ENCODE results near the gene SEL1L.

Gene SEL1L

GRCh38 chr14:81441626-81442134 lies 92.0 kb downstream of the SEL1L start:
- H3K27ac ChIP-seq (ENCODE audit: extremely low read depth, low read depth, low read length) = no peak overlapping the region
- ChIA-PET POLR2A (no interaction called here), CTCF (interaction anchor here (0.6 to 1.0 kb wide), 2 partner anchors 11 to 254 kb away, joined by 3 to 4 read pairs; no protein-coding TSS in a partner anchor)
- no peaks in the 10 kb centered on the region for H3K36me3 ChIP-seq (ENCODE audit: control insufficient read depth in 2 of 2, insufficient read depth in 1 of 2, low read length in 2 of 2)
- H3K4me3 ChIP-seq (ENCODE audit: low read depth, low read length) = no peak overlapping the region
- H3K4me1 ChIP-seq (ENCODE audit: control insufficient read depth, insufficient read depth, low read length) = peaks cover 3% of the 10 kb centered on the region
- H3K9me3 ChIP-seq (ENCODE audit: control insufficient read depth, insufficient read depth, low read depth, low read length) = no peaks in the 10 kb centered on the region
- TF ChIP-seq ZNF155 (tag by site-specific recombination; IDR thresholded peaks at IDR 0.05) = no peak
- TF ChIP-seq ZNF660 (tag by site-specific recombination; IDR thresholded peaks at IDR 0.05) = no peak
- TF ChIP-seq ZBTB44 (tag by site-specific recombination; IDR thresholded peaks at IDR 0.05) = no peak
- no peak for TF ChIP-seq SP2 (tag by site-specific recombination; IDR thresholded peaks at IDR 0.05)
- TF ChIP-seq ZNF580 (tag by site-specific recombination; IDR thresholded peaks at IDR 0.05) = no peak
- no peak for TF ChIP-seq ZNF571 (tag by site-specific recombination; IDR thresholded peaks at IDR 0.05)
- no peak for TF ChIP-seq WT1 (tag by site-specific recombination; IDR thresholded peaks at IDR 0.05)
- TF ChIP-seq REPIN1 (tag by site-specific recombination; IDR thresholded peaks at IDR 0.05; ENCODE audit: low read depth) = no peak
- no peak for TF ChIP-seq ZNF596 (tag by site-specific recombination; IDR thresholded peaks at IDR 0.05)
- no peak for TF ChIP-seq ZNF658 (tag by site-specific recombination; IDR thresholded peaks at IDR 0.05)
- no peak for TF ChIP-seq ZNF248 (tag by site-specific recombination; IDR thresholded peaks at IDR 0.05)
- no peak for TF ChIP-seq ZNF112 (tag by site-specific recombination; IDR thresholded peaks at IDR 0.05)

- peaks cover 6% of the 10 kb centered on the region for H3K4me1 ChIP-seq (ENCODE audit: control insufficient read depth, insufficient read depth, low read length)
- POLR2A ChIA-PET = no interaction called here
- H3K27ac ChIP-seq (ENCODE audit: extremely low read depth, low read depth, low read length) = no peak overlapping the region
- no peaks in the 10 kb centered on the region for H3K36me3 ChIP-seq (ENCODE audit: control insufficient read depth in 2 of 2, insufficient read depth in 1 of 2, low read length in 2 of 2)
- CTCF ChIA-PET = interaction anchor here (0.7 to 1.1 kb wide), 3 partner anchors 24 to 173 kb away, joined by 3 to 4 read pairs (median 4); no protein-coding TSS in a partner anchor
- no peaks in the 10 kb centered on the region for H3K9me3 ChIP-seq (ENCODE audit: control insufficient read depth, insufficient read depth, low read depth, low read length)
- H3K4me3 ChIP-seq (ENCODE audit: low read depth, low read length) = no peak overlapping the region
- TF ChIP-seq ZNF146 (tag by site-specific recombination; IDR thresholded peaks at IDR 0.05) (no peak), FEZF1 (tag by site-specific recombination; IDR thresholded peaks at IDR 0.05) (no peak), ZNF433 (tag by site-specific recombination; IDR thresholded peaks at IDR 0.05; ENCODE audit: low read depth) (no peak), PRDM4 (tag by site-specific recombination; IDR thresholded peaks at IDR 0.05) (no peak), KLF16 (tag by site-specific recombination; IDR thresholded peaks at IDR 0.05) (no peak), ZNF26 (tag by site-specific recombination; IDR thresholded peaks at IDR 0.05) (no peak), ZFP3 (tag by site-specific recombination; IDR thresholded peaks at IDR 0.05; ENCODE audit: low read depth) (no peak), REST (tag by site-specific recombination; IDR thresholded peaks at IDR 0.05) (no peak), ZNF777 (tag by site-specific recombination; IDR thresholded peaks at IDR 0.05; ENCODE audit: borderline replicate concordance) (no peak), ZBTB26 (tag by site-specific recombination; optimal IDR thresholded peaks at IDR 0.05) (no peak), GLI4 (tag by site-specific recombination; IDR thresholded peaks at IDR 0.05) (no peak), ZNF596 (tag by site-specific recombination; IDR thresholded peaks at IDR 0.05) (no peak), ZNF792 (tag by site-specific recombination; IDR thresholded peaks at IDR 0.05) (no peak), ZIC2 (tag by site-specific recombination; IDR thresholded peaks at IDR 0.05) (no peak), ZNF221 (tag by site-specific recombination; IDR thresholded peaks at IDR 0.05; ENCODE audit: borderline replicate concordance) (no peak)
Observed at GRCh38 chr14:81440041-81440440, 93.6 kb downstream of the SEL1L start.

Data from HEK293 (cell line).